HG02759 (cell line): ENCODE measurements around the gene IER3.
"Not testable (repeated sequence)": the region's sequence is repeated elsewhere in the genome, so short reads cannot be mapped to it uniquely, and the experiment has no call there.

Experiments
- ATAC-seq: cut with Tn5 transposase; IDR thresholded peaks from one replicate; pipeline ENCODE4 v1.9.1; 2021; ENCODE audit warnings: mild to moderate bottlenecking, moderate library complexity; ENCODE audit not compliant: unreplicated experiment

Gene IER3

GRCh38 chr6:30725713-30726505, 18.4 kb downstream of the IER3 start:
- ATAC-seq, result no peak

- ATAC-seq, result no peak
Observed at GRCh38 chr6:30724906-30725667, 19.3 kb downstream of the IER3 start.

- not testable (repeated sequence) for ATAC-seq
Observed at GRCh38 chr6:30723843-30724741, 20.3 kb downstream of the IER3 start.

- not testable (repeated sequence) for ATAC-seq
Observed at GRCh38 chr6:30723159-30723842, 21.0 kb downstream of the IER3 start.

- no peak for ATAC-seq
Observed at GRCh38 chr6:30722280-30723112, 21.9 kb downstream of the IER3 start.

GRCh38 chr6:30722025-30722279, 22.4 kb downstream of the IER3 start:
- ATAC-seq, result not testable (repeated sequence)

- ATAC-seq, result peak; percentile 38
Observed at GRCh38 chr6:30721198-30722024, 22.9 kb downstream of the IER3 start.

GRCh38 chr6:30720738-30721197, 23.6 kb downstream of the IER3 start:
- no peak for ATAC-seq

GRCh38 chr6:30719791-30720737, 24.3 kb downstream of the IER3 start, which contains the start of gene TUBB:
Gene TUBB (plus strand): TSS chr6:30720352. CDS start chr6:30720507, 155 bp downstream.
- ATAC-seq, result peak; percentile 48

GRCh38 chr6:30719356-30719755, 25.0 kb downstream of the IER3 start:
- no peak for ATAC-seq

GRCh38 chr6:30717845-30718720, 26.3 kb downstream of the IER3 start:
- not testable (repeated sequence) for ATAC-seq

- peak; percentile 71 for ATAC-seq
Observed at GRCh38 chr6:30717129-30717844, 27.1 kb downstream of the IER3 start, which contains the start of gene MDC1. Gene MDC1 (minus strand): TSS chr6:30717281. CDS start chr6:30715175, 2,106 bp downstream.

- ATAC-seq, result no peak
Observed at GRCh38 chr6:30716879-30717128, 27.5 kb downstream of the IER3 start.

GRCh38 chr6:30714263-30714662, 30.1 kb downstream of the IER3 start:
- ATAC-seq, result no peak

GRCh38 chr6:30712441-30712945, 31.9 kb downstream of the IER3 start:
- ATAC-seq, result no peak

GRCh38 chr6:30711758-30712380, 32.5 kb downstream of the IER3 start:
- ATAC-seq, result no peak
